HG03432 (cell line): Measurements from ENCODE around the gene ADAM11.
"Not testable (repeated sequence)": the region's sequence is repeated elsewhere in the genome, so short reads cannot be mapped to it uniquely, and the experiment has no call there.

Experiments used
- ATAC-seq: cut with Tn5 transposase; IDR thresholded peaks from one replicate; pipeline ENCODE4 v1.9.1; 2021; ENCODE audit warnings: mild to moderate bottlenecking, moderate library complexity; ENCODE audit not compliant: unreplicated experiment

ADAM11 gene

GRCh38 chr17:44794851-44795413 lies 36.1 kb downstream of the ADAM11 start:
- ATAC-seq, result no peak

DNA sequence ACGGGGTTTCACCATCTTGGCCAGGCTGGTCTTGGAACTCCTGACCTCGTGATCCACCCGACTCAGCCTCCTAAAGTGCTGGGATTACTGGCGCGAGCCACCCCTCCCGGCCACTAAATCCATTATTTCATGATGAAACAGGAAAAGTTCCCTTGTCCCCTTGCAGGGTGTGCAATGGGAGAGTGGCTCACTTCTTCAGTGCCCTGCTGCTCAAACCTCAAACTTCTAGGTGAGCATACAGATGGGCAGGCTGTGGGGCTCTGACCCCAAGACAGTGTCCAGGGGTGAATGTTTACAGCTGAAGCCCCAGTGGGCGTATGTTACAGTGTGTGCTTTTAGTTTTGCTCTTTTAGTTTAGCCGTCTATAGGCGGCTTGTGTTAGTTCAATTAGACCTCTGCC lies 36.6 kb downstream of the ADAM11 start:
- ATAC-seq, result no peak

DNA sequence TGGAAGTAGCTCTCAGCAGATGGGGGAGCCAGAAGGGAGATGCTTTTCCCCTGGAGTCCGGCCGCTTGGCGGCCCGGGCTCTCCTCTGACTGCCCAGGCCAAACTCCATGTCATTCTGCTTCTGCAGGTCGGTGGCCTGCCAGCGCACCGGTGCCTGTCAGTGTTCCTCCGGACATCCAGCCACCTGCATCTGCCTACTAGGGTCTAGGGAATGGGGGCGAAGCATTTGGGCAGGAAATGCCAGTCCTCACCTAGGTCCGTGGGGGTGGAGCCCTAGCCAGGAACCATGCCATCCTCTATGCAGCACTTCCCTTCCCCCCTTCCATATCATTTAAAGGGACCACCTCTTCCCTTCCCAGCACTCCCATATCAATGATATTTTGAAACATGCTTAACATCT lies 37.1 kb downstream of the ADAM11 start:
- no peak for ATAC-seq

- no peak for ATAC-seq
These were observed 37.9 kb downstream of the ADAM11 start for GRCh38 chr17:44796731-44797130.

- no peak for ATAC-seq
These were observed 39.0 kb downstream of the ADAM11 start for GRCh38 chr17:44797802-44798201.

- no peak for ATAC-seq
These were observed 39.6 kb downstream of the ADAM11 start for GRCh38 chr17:44798356-44798755.

GRCh38 chr17:44801880-44802279 lies 43.1 kb downstream of the ADAM11 start:
- ATAC-seq, result no peak

DNA sequence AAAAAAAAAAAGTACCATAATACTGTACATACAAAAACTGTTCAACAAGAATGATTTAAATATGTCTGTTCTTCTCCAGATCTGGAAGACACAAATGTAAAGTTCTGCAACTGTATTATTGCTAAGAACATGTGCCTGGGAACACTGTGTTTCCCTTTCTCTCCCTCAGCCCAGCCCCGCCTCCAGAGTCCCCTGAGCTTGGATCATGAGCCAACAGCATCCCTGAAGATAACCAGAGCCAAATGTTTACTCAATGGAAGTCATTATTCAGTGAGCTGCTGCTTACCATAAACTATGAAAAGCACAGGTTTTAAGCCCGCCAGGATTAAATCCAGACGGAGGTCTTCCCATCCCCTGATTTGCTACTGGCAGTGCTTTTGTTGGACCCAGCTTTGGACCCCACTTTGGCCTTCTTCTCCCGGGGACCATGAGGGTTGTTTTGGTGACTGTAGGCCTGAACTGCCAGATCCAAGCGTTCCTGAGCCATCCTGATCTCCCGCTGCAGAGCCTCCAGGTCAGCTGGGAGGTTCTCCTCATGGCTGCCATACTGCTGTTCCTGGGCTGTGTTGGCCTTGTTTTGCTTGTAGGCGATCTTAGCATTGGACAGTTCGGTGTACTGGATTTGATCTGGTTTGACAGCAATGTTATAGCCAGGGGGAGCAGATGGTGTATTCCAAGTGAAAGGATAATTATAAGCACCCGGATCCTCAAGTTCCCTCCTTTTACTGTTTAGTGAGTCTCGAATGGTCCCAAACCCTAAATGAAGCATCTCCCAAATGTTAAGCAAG lies 45.7 kb downstream of the ADAM11 start:
- ATAC-seq, result no peak

- ATAC-seq, result no peak
These were observed 48.5 kb downstream of the ADAM11 start for GRCh38 chr17:44807093-44807816.

DNA sequence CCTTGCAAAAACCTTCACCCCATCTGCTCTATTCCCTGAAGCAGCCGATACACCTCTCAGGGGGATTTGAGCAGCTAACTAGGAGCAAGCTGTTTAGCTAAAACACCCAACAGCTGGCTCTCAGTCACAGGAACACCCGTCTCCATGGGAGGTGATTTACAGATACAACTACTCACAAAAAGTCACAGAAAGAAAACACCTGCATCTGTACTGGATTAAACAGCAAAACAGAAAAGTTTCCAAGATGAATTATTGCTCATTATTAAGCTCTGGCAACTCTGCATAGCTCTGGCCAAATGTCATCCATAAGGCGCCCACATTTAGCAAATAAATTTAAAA lies 49.0 kb downstream of the ADAM11 start:
- ATAC-seq, result no peak

DNA sequence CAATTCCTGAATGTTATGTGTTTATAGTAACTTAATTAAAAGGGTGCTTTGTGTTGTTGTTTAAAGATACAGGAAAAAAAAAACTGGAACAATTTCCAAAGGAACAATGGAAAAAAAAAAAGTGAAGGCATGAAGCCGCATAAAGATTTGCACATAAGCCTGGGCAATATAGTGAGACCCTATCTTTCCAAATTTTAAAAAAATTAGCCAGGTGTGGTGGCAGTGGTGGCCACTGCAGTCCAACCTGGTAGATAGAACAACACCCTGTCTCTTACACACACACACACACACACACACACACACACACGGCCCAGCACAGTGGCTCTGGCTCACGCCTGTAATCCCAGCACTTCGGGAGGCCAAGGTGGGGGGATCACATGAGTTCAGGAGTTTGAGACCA lies 49.4 kb downstream of the ADAM11 start:
- ATAC-seq, result no peak

DNA sequence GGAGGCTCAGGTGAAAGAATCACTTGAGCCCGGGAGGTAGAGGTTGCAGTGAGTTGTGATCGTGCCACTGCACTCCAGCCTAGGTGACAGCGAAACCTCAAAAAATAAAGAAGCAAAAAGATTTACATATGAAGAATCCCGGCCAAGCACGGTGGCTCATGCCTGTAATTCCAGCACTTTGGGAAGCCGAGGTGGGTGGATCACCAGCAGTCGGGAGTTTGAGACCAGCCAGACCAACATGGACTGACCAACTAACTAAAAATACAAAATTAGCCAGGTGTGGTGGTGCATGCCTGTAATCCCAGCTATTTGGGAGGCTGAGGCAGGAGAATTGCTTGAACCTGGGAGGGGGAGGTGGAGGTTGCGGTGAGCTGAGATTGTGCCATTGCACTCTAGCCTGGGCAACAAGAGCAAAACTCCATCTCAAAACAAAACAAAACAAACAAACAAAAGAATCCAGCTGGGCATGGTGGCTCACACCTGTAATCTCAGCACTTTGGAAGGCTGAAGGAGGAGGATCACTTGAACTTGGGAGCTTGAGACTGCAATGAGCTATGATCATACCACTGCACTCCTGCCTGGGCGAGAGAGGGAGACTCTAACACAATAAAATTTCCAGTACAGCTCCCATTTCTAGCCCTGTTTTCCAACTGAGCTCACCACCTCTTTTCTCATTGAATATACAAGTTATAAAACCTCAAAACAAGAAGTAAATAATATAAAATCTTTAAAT lies 50.0 kb downstream of the ADAM11 start:
- not testable (repeated sequence) for ATAC-seq

DNA sequence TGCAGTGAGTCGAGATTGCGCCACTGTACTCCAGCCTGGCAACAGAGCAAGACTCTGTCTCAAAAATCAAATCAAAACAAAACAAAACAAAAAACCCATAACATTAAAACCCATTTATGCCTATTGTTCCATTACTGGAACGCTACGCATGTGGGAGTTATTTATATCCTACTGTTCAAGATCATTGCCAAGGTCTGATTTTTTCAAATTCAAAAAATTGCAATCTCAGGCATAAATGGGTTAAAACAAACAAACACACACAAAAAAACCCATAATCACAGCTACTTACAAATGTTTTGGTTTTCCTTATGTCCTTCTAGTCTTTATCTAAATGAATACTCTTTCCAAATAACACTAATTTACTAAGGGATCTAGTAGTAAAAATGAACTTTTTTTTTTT lies 53.5 kb downstream of the ADAM11 start:
- ATAC-seq, result no peak

DNA sequence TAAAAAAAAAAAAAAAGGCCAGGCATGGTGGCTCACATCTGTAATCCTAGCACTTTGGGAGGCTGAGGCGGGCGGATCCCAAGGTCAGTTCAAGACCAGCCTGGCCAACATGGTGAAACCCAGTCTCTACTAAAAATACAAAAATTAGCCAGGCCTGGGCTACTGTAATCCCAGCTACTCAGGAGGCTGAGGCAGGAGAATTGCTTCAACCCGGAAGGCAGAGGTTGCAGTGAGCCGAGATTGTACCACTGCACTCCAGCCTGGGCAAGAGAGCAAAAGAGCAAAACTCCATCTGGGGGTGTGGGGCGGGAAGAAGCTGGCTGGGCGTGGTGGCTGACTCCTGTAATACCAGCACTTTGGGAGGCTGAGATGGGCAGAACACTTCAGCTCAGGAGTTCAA lies 59.7 kb downstream of the ADAM11 start:
- not testable (repeated sequence) for ATAC-seq

GRCh38 chr17:44820631-44821212 lies 61.9 kb downstream of the ADAM11 start:
- no peak for ATAC-seq

GRCh38 chr17:44825236-44825635 lies 66.4 kb downstream of the ADAM11 start:
- not testable (repeated sequence) for ATAC-seq

DNA sequence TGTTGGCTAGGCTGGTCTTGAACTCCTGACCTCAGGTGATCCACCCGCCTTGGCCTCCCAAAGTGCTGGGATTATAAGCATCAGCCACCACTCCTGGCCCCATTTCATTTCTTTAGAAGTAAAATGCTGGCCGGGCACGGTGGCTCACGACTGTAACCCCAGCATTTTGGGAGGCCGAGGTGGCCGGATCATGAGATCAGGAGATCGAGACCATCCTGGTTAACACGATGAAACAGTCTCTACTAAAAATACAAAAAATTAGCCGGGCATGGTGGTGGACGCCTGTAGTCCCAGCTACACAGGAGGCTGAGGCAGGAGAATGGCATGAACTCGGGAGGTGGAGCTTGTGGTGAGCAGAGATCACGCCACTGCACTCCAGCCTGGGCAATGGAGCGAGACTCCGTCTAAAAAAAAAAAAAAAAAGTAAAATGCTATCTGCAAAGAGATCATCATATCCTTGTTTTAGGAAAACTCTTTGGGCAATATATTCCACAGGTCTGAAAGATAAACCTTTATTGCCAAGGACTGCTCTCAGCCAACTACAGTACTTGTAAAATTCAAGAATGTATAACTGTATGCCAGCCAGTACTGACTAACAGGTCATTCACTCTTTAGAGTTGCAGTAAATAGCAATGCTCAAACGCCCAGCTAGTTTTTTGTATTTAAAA lies 67.5 kb downstream of the ADAM11 start:
- ATAC-seq, result no peak

GRCh38 chr17:44827863-44828262 lies 69.1 kb downstream of the ADAM11 start:
- no peak for ATAC-seq

- ATAC-seq, result no peak
These were observed 70.2 kb downstream of the ADAM11 start for GRCh38 chr17:44828919-44829522.
